ENCODE measurements around the gene HNF1A. TPM values are rescaled to one million over a fixed set of nuclear protein-coding genes. Genes with fewer than 3 reads are reported as not detected.
A peak's percentile ranks its signal among the peaks of the same experiment; 100 is the strongest.

The HNF1A gene
- total and polyA plus RNA-seq, 9 of the 15 experiments (the other 6 are each of a cell fraction or from before 2014, with no cell fraction given) = not detected

GRCh38 chr12:121001060-121001459, 22.7 kb downstream of the HNF1A start:
- in situ Hi-C loops (cut with MboI) (no loop called here), intact Hi-C loops (cut with micrococcal nuclease) (loop anchor here (10.0 kb wide), 1 partner anchor 214 kb away; the partner anchor contains the start of gene P2RX4)
- peaks cover 26% of the 10 kb centered on the region; the same call in 1 of the 3 replicates for H3K36me3 ChIP-seq (ENCODE audit: control insufficient read depth, insufficient read depth, low read length)
- H3K4me1 ChIP-seq (replicated peaks in 1 of 2; ENCODE audit: control insufficient read depth in 2 of 2, insufficient read depth in 2 of 2, low read length in 2 of 2) = peaks cover 0 to 12% of the 10 kb centered on the region in 2 experiments; a peak in 2 of 5 replicates
- H3K9me3 ChIP-seq (replicated peaks; ENCODE audit: control insufficient read depth, insufficient read depth, low read depth, low read length) = no peaks in the 10 kb centered on the region
- no peak for DNase-seq (ENCODE audit: extremely low read depth in 1 of 4, low spot score in 3 of 4)
- H3K27ac ChIP-seq (ENCODE audit: extremely low read depth, low read depth, low read length) = no peak overlapping the region
- no peak overlapping the region for H2AFZ ChIP-seq (ENCODE audit: low read depth, low read length)
- peak; percentile 52; the same call in 1 of the 2 replicates for TF ChIP-seq POLR2G (IDR thresholded peaks at IDR 0.05; ENCODE audit: low read depth, low read length)
- TF ChIP-seq MCM2 (IDR thresholded peaks at IDR 0.05; ENCODE audit: low read depth) = no peak
- TF ChIP-seq RBFOX2 (IDR thresholded peaks at IDR 0.05; ENCODE audit: low read depth, low read length) = peak; percentile 29; the same call in 1 of the 2 replicates
- no peaks in the 10 kb centered on the region for H3K79me2 ChIP-seq (ENCODE audit: control insufficient read depth, insufficient read depth, low read length)
- POLR2A ChIA-PET = no interaction called here
- no peak for ATAC-seq
- H3K9ac ChIP-seq (ENCODE audit: insufficient read depth in 1 of 2, low read depth in 2 of 2, low read length in 2 of 2) = peak overlapping the region in 1 of 2 experiments; percentile 19; a peak in 1 of 4 replicates
- no peak overlapping the region for H3K4me3 ChIP-seq
- no peaks in the 10 kb centered on the region for H3K9me1 ChIP-seq (ENCODE audit: control insufficient read depth, insufficient read depth, low read length)
- no peak for FAIRE-seq
- BruUV-seq (replicated peaks) = no TSS peak
- no peaks in the 10 kb centered on the region; the same call in 1 of the 2 replicates for H4K20me1 ChIP-seq (replicated peaks; ENCODE audit: control insufficient read depth, insufficient read depth, low read length)
- H3K27me3 ChIP-seq (ENCODE audit: control insufficient read depth in 2 of 2, insufficient read depth in 2 of 2, low read length in 2 of 2) = peaks cover 0 to 4% of the 10 kb centered on the region in 2 experiments; a peak in 3 of 5 replicates
- H3K4me2 ChIP-seq (ENCODE audit: insufficient read depth, low read length) = no peak overlapping the region
- 64% methylated on average over 10 of the region's 11 CpGs for WGBS (ENCODE audit: insufficient coverage, low coverage, missing lambda C conversion rate)
- CTCF ChIA-PET (ENCODE audit: low intra/inter-chr PET ratio) = no interaction called here

GRCh38 chr12:121001841-121002483, 23.6 kb downstream of the HNF1A start:
- H3K27me3 ChIP-seq (ENCODE audit: control insufficient read depth in 2 of 2, insufficient read depth in 2 of 2, low read length in 2 of 2) = no peaks in the 10 kb centered on the region; a peak in 1 of 5 replicates
- in situ Hi-C loops (cut with MboI) = no loop called here
- ChIA-PET POLR2A (interaction anchor here (0.6 kb wide), 1 partner anchor 62 kb away, joined by 4 read pairs; no protein-coding TSS in a partner anchor), CTCF (ENCODE audit: low intra/inter-chr PET ratio) (no interaction called here)
- no TSS peak for BruUV-seq (replicated peaks)
- peaks cover 0 to 12% of the 10 kb centered on the region in 2 experiments; a peak in 2 of 5 replicates for H3K4me1 ChIP-seq (replicated peaks in 1 of 2; ENCODE audit: control insufficient read depth in 2 of 2, insufficient read depth in 2 of 2, low read length in 2 of 2)
- no peaks in the 10 kb centered on the region for H3K9me3 ChIP-seq (replicated peaks; ENCODE audit: control insufficient read depth, insufficient read depth, low read depth, low read length)
- H3K9me1 ChIP-seq (ENCODE audit: control insufficient read depth, insufficient read depth, low read length) = no peaks in the 10 kb centered on the region
- no peak overlapping the region; a peak in 1 of 4 replicates for H3K9ac ChIP-seq (ENCODE audit: insufficient read depth in 1 of 2, low read depth in 2 of 2, low read length in 2 of 2)
- H3K4me3 ChIP-seq = no peak overlapping the region
- H3K36me3 ChIP-seq (ENCODE audit: control insufficient read depth, insufficient read depth, low read length) = peaks cover 30% of the 10 kb centered on the region; the same call in 1 of the 3 replicates
- WGBS (ENCODE audit: insufficient coverage, low coverage, missing lambda C conversion rate) = 79% methylated on average over 16 of the region's 16 CpGs
- intact Hi-C loops (cut with micrococcal nuclease) = loop anchor here (10.0 kb wide), 1 partner anchor 213 kb away; the partner anchor contains the start of gene P2RX4
- no peak overlapping the region for H3K27ac ChIP-seq (ENCODE audit: extremely low read depth, low read depth, low read length)
- no peak overlapping the region for H3K4me2 ChIP-seq (ENCODE audit: insufficient read depth, low read length)
- H3K79me2 ChIP-seq (ENCODE audit: control insufficient read depth, insufficient read depth, low read length) = no peaks in the 10 kb centered on the region
- no peaks in the 10 kb centered on the region; the same call in 1 of the 2 replicates for H4K20me1 ChIP-seq (replicated peaks; ENCODE audit: control insufficient read depth, insufficient read depth, low read length)
- no peak overlapping the region for H2AFZ ChIP-seq (ENCODE audit: low read depth, low read length)
- DNase-seq (ENCODE audit: extremely low read depth in 1 of 4, low spot score in 3 of 4) = no peak
- no peak for FAIRE-seq
- ATAC-seq = no peak
- TF ChIP-seq HDAC8 (tag; IDR thresholded peaks at IDR 0.05) = no peak
- no peak for TF ChIP-seq MED1 (CRISPR knock-in tag; IDR thresholded peaks at IDR 0.05; ENCODE audit: borderline replicate concordance)
- TF ChIP-seq SLC30A9 (CRISPR knock-in tag; IDR thresholded peaks at IDR 0.05) = no peak
- TF ChIP-seq RCOR1 (IDR thresholded peaks at IDR 0.05; ENCODE audit: borderline replicate concordance in 1 of 2, low read depth in 2 of 2, low read length in 2 of 2) = no peak
- TF ChIP-seq CTCF (IDR thresholded peaks at IDR 0.05 in 2 of 3, conservative IDR thresholded peaks at IDR 0.05 in 1 of 3; ENCODE audit: insufficient read depth in 2 of 3, low read depth in 1 of 3, low read length in 3 of 3) = no peak
- no peak for TF ChIP-seq ZFP91 (CRISPR knock-in tag; IDR thresholded peaks at IDR 0.05)
- TF ChIP-seq ZNF507 (tag; conservative IDR thresholded peaks at IDR 0.05) = no peak
- TF ChIP-seq RFX1 (IDR thresholded peaks at IDR 0.05) = no peak

Measured in K562 (cell line).